HL-60/S4 (cell line): ENCODE data around the gene SHISA9.

ENCODE experiments used
- in situ Hi-C: fragments of 300-500 bp; cut with MboI; formaldehyde crosslinking; loops from 2 replicates; pipeline ENCODE4 v1.14.3; 2022; ENCODE audit warnings: low sequenced_read_pairs

Gene SHISA9

DNA sequence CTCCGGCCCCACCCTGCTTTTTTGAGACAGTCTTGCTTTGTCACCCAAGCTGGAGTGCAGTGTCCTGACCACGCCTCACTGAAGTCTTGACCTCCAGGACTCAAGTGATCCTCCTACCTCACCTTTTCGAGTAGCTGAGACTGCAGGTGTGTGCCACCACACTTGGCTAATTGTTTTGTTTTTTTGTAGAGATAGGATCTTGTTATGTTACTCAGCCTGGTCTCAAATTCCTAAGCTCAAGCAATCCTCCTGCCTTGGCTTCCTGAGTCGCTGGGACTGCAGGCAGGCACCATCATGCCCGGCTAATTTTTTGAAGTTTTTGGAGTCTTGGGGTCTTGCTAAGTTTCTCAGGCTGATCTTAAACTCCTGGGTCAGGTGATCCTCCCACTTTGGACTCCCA, 206.7 kb downstream of the SHISA9 start:
- in situ Hi-C loops: no loop called here

DNA sequence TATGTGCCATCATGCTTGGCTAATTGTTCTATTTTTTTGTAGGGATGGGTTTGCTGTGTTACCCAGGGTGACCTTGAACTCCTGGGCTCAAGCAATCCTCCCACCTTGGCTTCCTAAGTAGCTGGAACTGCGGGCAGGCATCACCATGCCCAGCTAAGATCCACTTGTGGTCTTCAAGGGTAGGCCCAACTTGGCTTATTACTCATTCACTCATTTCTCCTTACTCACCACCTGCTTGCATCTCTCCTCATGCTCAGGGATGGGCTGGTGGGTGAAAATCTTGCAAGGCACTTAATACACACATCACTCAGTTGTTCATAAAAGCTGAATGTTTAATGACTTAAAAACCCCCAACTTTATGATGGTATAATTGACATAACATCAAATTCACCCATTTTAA, 207.8 kb downstream of the SHISA9 start:
- in situ Hi-C loops: no loop called here

DNA sequence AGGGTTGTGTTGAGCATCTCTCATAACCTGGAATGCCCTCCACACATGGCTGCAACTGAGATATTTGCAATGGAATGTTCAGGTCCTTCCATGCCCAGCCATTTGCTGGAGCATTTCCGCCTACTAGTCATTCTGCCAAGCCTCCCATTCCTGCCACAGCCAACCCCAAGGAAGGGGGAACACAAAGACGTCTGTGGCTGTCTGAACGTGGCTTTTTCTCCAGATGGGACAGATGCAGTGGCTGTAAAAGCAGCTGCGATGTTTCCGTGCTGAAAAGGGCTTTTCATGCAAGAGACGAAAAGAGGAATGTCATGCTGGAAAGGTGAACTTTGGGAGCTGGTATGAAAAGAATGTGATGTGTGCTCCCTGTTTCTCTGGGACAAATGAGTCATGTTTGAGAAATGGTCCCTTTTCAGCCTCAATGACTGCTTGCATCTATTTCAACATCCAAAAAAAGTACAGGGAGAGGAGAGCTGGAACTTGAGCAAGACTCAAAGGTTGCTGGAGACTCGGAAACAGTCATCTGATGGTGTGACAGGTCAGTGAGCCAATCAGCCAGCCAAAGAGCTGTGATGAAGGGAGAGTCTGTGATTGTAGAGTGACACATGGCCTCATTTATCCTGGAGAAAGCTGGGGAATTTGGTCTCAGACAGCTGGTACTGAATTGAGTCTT, 208.9 kb downstream of the SHISA9 start:
- in situ Hi-C loops: no loop called here

DNA sequence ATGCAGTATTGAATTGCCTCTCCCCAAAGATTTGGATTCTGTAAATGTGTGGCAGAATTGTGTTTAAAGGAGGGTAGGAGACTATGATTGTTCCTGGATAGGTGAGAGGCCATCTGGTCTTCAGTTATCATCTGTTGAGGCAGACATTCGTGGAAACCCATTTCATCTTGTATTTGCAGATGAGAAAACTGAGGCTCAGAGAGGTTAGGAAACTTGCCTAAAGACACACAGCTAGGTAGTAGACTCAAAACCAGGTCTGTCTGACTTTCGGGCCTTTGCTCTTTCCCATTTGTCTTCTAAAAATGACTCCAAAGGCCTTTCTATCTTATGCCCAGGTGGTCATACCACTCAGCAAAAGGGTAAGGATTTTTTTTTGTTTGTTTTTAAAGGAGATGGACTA, 210.3 kb downstream of the SHISA9 start:
- in situ Hi-C loops: no loop called here

DNA sequence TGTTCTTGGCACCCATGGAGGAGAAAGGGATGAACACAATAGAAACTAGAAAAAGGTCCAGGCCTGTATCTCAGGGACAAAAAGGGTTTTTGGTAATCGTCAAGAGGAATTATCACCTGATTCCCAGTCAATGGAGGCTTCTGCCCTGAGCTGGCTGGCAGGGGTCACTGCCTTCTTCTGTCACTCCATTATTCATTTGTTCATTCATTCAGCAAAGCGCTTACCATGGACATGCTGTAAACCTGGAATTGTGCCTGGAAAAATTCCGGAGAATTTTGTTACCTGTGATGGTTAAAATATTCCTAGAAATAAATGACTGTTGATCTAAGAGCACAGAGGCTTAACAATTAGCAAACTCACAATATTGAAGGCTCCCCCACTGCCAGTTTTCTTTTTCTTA, 212.3 kb downstream of the SHISA9 start:
- in situ Hi-C loops: no loop called here

DNA sequence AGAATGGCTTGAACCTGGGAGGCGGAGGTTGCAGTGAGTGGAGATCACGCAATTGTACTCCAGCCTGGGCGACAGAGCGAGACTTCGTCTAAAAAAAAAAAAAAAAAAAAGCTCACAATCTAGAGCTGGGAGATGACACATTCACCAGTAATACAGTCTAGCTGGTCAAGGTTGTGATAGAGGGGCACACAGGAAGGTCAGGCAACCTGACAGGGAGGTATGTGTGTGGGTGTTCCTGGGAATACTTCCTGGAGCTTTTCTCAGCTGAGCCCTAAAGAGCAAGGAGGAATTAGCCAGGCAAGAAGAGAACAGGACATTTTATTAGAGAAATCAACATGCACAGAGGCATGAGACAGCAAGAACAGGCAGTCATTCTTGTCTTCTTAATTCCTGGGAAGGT, 216.7 kb downstream of the SHISA9 start:
- in situ Hi-C loops: no loop called here

DNA sequence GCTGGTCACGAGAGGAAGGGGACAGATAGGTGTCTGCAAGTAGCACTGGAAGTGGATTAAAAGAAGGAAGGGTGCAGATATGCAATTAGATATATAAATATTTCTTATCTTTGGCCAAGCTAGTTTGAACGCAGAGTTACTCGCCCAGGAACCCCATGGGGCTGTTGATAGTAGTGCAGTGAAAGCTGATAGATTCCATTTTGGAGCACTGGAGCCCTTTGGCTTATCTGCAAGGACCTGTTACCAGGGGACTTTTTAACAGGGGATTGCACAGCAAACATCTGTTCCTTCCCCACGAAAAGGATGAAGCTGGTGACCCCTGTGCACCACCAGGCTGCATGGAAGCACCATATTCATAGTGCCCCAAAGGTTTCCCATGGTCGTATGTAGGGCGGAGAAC, 218.7 kb downstream of the SHISA9 start:
- in situ Hi-C loops: no loop called here

DNA sequence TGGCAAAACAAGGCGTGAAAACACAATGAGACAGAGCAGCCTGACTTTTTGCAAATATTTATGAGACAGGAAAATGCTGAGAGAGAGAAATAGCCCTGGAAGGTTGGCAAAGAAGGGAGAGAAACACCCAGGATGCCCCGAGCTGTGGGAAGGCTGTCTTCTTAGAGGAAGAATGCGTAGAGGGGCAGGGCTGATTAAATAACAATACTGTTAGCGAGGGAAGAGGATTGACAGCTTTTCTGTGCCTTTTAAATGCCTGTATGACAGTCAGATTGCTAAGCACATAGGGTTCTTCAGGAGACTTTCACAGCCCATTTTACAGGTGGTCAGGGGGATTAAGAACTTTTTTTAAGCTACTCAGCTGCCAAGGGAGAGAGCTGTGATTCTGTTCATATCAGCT, 219.2 kb downstream of the SHISA9 start:
- in situ Hi-C loops: no loop called here

DNA sequence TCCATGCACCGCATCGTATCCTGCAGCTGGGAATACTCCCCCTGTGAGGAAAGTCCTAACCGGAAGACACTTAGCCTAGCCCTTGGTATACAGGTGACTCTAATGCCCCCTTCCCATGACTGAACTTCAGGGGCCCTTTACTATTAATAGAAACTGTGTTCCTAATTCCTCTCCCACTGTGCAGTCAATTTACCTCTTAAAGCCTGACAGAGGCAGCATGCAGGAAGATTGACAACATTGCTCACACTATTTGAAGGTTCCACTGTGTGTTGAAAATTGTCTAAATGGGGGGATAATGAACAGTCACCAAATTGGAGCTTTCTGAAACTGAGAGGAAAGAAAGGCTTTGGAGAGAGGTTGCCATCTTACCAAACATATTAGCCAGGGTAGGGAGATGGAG, 222.6 kb downstream of the SHISA9 start:
- in situ Hi-C loops: no loop called here

DNA sequence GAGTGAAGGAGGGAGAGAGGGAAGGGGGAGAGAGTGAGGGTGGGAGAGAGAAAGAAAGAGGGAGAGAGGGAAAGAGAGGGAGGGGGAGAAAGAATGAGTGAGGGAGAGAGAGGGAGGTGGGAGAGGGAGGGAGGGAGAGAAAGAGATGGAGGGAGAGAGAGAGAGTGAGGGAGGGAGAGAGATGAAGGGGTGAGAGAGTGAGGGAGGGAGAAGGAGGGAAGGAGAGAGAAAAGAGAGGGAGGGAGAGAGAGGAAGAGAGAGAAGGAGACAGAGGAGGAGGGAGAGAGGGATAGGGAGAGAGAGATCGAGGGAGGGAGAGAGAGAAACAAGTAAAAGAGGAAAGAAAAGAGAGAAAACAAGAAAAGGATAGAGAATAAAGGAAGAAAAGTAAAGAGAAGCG, 225.7 kb downstream of the SHISA9 start:
- in situ Hi-C loops: no loop called here

DNA sequence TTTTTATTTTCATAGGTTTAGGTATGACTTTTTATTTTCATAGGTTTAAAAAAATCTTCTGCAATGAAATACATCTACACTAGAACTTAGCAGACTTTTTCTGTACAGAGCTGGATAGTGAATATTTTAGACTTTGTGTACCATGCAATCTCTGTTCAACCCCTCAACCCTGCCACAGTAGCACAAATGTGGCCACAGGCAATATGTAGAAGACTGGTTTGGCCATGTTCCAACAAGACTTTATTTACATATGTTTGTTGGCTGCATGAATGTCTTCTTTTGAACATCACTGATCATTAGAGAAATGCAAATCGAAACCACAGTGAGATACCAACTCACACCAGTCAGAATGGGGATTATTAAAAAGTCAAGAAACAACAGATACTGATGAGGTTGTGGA, 229.2 kb downstream of the SHISA9 start:
- in situ Hi-C loops: no loop called here

DNA sequence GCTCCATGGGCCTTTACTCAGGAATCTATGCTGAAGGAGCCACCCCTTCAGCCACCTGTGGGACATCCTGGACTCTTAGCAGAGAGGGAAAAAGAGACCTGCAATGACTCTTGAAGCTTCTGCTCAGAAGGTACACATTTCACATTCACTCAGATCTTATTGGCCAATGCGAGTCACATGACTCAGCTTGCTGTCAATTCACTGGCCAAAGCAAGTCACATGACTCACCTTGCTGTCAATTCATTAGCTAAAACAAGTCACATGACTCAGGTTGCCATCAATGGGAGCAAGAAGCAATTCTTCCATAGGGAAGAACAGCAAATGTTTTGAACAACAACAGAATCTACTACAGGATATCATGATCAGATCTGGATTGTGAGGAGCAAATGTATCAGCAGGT, 233.4 kb downstream of the SHISA9 start:
- in situ Hi-C loops: no loop called here

DNA sequence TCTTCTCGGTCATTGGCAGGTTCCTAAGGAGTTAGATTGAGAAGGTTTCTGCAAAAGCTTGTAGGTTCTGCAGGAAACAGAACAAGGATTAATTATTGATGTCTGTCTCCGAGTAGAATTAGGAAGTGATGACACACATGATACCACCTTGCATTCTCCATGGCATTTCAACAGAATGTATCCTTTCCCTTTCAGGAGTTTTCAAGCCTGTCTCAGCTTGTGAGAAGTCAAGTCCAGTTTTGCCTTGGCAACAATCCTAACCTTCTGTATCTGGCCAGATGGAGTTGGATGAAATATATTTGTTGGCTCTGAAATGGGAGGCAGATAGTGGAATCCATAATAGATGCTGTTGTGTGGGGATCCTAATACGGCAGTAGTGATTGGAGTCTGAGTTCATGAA, 235.5 kb downstream of the SHISA9 start:
- in situ Hi-C loops: no loop called here

DNA sequence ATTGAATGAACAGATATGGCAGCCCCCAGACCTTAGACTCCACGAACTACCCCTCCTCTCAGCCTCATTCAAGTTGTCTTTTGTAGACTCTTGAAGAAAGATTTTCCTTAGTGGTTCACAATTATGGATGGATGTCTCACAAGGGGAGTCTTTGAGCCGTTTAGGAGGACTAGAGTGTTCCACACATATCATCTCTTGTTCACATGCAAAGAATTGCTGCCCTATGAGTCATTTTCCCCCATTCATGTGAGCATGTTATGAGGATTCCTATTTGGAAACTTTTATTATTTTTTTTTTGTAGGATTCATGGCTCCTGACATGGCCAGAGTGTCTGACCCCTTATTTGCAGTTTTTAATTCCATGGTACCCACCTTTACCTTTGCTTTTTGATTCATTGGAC, 237.1 kb downstream of the SHISA9 start:
- in situ Hi-C loops: no loop called here

DNA sequence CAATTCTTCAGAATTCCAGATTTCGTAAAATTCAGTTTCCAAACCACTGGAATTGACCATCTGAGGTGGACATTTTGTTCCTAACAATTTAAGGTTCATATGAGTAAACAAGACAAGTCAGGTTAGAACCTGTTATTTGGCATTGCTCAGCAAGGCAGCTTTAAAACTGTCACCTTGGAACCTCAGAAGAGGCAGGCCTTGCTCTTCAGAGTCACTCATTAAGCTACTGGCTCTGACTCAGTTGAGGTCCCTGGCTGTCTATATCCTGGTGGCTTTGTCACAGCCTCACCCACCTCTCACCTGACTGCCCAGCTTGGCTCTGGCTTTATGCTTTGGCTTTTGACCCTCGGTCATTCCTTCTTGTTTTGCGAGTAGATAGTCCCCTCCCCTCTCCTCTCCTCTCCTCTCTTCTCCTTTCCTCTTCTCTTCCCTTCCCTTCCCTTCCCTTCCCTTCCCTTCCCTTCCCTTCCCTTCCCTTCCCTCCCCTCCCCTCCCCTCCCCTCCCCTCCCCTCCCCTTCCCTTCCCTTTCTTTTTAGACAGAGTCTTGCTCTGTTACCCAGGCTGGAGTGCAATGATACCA, 238.4 kb downstream of the SHISA9 start:
- in situ Hi-C loops: no loop called here

DNA sequence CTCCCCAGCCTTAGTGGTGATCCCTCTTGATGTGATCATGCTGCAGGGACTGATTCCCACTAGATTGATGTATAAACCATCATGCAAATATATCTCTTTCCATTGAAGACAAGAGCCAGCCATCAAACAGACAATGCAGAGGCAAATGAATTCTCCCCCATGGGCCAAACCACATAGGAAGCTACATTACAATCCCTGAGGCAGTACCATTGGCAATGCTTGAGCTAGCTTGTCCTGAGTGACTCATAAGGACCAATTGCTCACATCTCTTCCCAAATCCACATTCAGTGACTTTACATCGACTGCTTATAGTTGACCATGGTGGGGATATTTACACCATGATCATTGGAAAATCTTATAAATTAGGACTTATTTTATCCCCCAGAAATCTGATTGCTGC, 242.2 kb downstream of the SHISA9 start:
- in situ Hi-C loops: no loop called here

DNA sequence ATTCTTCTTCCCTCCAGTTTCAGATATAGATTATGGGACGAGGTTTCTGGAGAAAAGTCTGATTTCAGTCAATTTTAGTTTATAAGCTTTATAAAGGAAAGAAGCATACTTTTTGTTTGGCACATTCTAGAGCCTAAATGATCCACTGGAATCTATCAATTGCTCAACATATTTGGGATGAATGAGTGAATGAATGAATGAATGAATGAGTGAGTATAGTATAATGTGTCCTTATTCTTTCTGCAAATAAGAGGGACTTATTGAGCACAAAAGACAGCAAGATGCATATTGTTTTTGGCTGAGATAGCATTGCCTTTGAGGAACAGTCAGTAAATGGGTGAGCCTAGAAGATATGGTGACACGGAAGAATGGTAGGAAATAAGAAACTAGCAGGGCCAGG, 245.4 kb downstream of the SHISA9 start:
- in situ Hi-C loops: no loop called here

DNA sequence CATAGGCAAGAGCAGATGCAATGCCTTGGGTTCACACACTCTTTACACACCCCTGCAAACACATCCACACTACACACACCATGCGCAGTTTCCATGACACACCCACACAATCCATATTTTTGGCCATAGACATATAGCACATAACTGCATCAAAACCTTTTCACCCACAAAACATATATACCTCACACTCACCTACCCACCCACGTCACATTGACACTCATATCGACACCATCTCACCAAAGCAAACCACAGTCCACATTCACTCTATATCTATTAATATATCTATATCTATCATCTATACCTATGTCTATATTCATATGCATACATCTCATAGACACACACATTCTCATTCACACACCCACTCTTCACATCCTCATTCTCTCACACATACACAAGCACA, 246.9 kb downstream of the SHISA9 start:
- in situ Hi-C loops: no loop called here

DNA sequence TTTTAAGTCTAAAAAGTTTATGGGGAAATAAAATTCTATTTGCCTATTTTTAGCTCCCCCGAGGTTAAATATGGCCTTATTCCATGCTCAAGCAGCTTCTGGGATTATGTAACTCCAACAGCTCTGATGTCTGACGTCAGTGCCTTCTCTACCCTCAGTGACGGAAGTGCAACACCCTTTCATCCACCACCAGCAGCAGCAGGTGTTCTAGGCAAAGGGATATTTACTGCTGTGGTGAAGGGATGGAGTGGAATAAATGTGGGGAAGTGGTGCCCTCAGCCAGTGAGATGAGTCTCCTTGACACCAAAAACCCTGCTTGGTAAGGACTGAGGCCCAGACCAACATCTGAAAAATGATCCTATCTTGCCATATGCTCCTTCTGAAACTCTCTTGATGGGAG, 247.4 kb downstream of the SHISA9 start:
- in situ Hi-C loops: no loop called here

DNA sequence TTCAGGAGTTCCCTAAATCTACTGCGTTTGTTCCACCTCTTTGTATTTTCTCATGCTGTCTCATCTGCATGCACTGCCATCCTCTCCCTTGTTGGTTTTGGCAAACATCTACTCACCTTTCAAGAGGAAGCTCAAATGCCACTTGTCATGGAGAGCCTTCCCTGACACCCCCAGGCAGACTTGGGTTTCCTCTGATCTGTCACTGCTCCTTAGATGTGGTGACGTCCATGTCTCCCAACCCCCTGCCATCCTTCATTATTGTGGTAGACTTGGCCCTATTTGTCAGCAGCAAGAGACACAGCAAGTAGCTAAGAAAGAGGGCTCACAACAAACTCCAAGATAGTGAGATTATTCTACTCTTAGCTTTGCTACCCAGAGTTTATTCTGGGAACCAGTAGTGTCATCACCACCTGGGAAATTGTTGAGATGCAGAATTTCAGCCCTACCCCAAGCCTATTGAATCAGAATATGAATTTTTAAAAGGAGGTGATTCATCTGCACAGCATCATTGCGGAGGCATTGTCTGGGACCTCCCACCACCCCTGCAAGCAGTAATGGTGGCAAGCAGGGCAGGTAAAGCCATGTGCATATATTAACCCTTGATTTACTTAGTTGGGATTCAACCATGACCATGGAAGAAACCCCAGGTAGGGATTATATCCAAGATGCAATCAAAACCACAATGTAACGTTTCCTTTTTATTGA, 248.9 kb downstream of the SHISA9 start:
- in situ Hi-C loops: no loop called here

DNA sequence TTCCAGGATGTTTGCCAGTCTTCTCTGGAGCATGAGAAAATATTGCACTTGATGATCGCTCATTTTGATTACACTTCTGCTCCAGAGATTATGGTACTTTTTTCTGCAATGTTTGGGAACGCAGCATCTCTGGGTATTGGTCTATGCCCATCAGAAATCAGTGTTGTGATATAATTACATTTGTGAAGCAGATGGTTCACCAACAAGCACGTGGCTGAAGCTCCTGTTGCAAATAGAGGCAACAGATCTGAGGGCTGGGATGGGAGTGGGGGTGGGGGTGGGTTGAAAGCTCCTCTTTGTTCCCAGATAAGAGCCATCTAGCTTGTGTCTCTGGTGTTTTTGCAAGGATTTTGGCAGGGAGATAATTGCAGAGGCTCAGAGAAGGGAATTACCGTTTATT, 252.3 kb downstream of the SHISA9 start:
- in situ Hi-C loops: no loop called here

DNA sequence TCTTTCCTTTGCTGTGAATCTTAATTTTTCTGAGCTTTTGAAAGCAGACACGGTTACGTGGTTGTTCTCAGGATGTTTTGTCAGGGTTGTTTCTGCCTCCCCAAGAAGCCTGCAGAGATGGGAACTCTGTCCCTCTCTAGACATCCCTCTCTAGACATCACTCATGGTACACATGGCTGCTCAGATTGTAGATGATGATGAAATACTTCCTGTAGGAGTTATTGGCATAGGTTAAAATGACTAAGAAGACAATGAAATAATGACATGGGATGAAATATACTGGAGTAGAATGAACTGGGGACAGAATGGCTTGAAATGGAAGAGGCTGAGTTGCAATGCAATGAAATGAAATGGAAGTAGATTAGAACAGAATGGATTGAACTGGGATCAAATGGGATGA, 253.4 kb downstream of the SHISA9 start:
- in situ Hi-C loops: no loop called here

DNA sequence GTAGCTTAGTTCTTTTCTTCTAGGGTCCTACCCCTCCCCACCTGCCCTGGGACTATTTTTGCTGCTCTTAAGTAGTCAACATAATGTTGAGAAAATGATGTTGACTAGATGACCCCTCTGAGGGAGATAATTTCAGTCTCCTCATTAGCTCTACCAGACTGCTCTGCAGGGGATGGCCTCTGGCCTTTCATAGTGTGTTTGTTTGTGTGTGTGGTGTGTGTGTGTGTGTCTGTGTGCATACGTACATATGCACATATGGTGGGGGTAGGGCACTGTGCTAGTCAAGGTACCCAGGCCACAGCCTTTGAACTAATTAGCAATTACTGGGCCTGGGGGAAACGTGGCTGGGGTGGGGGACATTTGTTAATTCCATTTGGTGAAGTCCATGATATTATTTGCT, 254.0 kb downstream of the SHISA9 start:
- in situ Hi-C loops: no loop called here
